Activated T-cell treated with anti-CD3 and anti-CD28 coated beads, Interleukin-2, amount 50 U/mL, for 4 hours (primary cell): ENCODE measurements around the gene SLC25A42. TPM values are rescaled to one million over a fixed set of nuclear protein-coding genes. Genes with fewer than 3 reads are reported as not detected.
"Not testable (repeated sequence)": the region's sequence is repeated elsewhere in the genome, so short reads cannot be mapped to it uniquely, and the experiment has no call there.

Experiments used
- ATAC-seq, 2 donors: fragments of 200-7000 bp; cut with Tn5 transposase; one replicate each; pipeline ENCODE4 v1.10.0; 2021
- DNase-seq: peaks from one replicate; pipeline ENCODE4 v3.0.0-alpha.2; 2020
- H3K27me3 Mint-ChIP-seq: one replicate; pipeline ENCODE4 v1.8.0; 2021; ENCODE audit warnings: low read depth, mixed read lengths
- H3K36me3 Mint-ChIP-seq: one replicate; pipeline ENCODE4 v1.8.0; 2022; ENCODE audit warnings: mixed read lengths; ENCODE audit not compliant: insufficient read depth
- H3K4me1 Mint-ChIP-seq: one replicate; pipeline ENCODE4 v1.8.0; 2021; ENCODE audit warnings: low read depth, mixed read lengths
- H3K4me3 Mint-ChIP-seq: one replicate; pipeline ENCODE4 v1.8.0; 2021; ENCODE audit warnings: mild to moderate bottlenecking, moderate library complexity, mixed read lengths
- H3K9me3 Mint-ChIP-seq: one replicate; pipeline ENCODE4 v1.8.0; 2021; ENCODE audit warnings: mixed read lengths
- total RNA-seq, 3 donors: library from RNA; stranded (reverse); gene quantifications; one replicate each; pipeline ENCODE4 v1.2.1, GENCODE V29; 2021

The SLC25A42 gene
- total RNA-seq, 3 donors from 2014 or later, result 8.9 to 11.1 (median 8.9) TPM

DNA sequence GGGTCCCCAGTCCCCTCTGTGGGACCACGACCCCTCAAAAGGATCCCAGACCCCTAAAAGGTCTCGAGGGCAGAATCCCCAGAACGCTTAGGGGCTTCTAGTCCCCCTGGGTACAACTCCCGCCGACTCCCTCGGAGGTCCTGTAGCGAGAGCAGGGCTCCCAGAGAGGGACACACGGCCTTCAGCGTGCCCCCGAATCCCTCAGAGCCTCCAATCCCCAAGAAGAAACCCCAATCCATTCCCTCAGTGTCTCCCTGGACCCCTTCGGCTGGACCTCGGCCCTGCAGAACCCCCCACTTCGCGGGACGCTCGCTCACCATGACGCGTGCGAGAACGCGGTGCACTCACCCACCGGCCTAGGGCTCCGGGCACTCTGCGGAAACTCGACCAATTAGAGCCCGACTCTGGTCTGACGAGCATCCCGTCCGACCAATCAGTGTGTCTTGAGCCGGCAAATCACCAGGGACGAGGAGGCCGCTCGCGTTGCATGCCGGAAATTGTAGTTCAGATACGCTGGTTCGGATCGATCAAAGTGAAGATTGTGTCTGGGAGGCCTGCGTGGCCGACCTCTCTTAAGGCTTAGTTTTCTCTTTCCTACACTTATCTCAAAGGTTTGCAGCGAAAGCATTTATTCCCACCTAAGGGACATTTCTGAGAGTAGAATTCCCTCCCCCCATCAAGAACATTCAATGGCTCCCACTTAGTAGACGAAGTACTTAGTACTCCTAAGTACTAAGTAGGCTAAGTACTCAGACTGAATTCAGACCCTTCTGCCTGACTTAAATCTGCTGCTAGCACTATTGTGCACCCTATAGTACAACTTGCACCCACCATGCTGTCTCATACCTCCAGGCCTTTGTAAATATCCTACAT, 74.6 kb downstream of the SLC25A42 start, which contains the start of gene TMEM161A:
Gene TMEM161A, minus strand, starts transcription at position 370 of the 873 bp plus-strand sequence. Its CDS starts 50 bp downstream, at position 320.
- Mint-ChIP-seq H3K4me3 (peak within 1 kb of the TSS; percentile 90), H3K9me3 (no peaks in the 10 kb centered on the region), H3K27me3 (no peaks in the 10 kb centered on the region), H3K4me1 (peaks cover 25% of the 10 kb centered on the region), H3K36me3 (no peaks in the 10 kb centered on the region)
- DNase-seq (peak; percentile 91), ATAC-seq (peak; percentile 100)

DNA sequence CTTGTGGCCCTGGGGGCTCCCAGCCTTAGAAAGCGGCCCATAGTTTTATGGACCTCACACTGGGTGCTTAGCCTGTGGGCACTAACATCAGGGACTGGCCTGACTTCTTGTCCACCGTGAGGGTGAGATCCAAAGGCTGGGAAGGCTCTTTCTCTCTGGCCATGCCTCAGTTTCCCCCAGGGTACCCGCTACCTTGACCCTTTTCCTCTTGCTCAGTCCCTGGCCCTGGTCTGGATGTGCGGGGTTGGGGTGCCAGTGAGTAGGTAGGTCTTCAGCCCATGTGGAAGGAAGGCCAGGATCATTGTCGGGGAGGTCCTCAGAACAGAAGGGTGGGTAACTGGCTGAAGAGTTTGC, 76.1 kb downstream of the SLC25A42 start:
- H3K9me3 Mint-ChIP-seq, result no peaks in the 10 kb centered on the region
- no peaks in the 10 kb centered on the region for H3K27me3 Mint-ChIP-seq
- no peaks in the 10 kb centered on the region for H3K36me3 Mint-ChIP-seq
- H3K4me1 Mint-ChIP-seq, result peaks cover 23% of the 10 kb centered on the region
- no peak for ATAC-seq
- no peak overlapping the region for H3K4me3 Mint-ChIP-seq
- DNase-seq, result no peak

DNA sequence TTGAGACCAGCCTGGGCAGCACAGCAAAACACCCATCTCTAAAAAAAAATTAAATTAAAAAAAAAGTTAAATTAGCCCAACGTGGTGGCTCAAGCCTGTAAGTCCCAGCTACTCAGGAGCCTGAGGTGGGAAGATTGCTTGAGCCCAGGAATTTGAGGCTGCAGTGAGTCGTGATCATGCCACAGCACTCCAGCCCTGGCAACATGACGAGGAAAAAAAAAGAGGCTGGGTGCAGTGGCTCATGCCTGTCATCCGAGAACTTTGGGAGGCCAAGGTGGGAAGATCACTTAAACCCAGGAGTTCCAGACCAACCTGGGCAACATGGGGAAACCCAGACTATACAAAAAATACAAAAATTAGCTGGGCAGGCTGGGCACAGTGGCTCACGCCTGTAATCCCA, 76.7 kb downstream of the SLC25A42 start:
- H3K4me1 Mint-ChIP-seq, result peaks cover 23% of the 10 kb centered on the region
- no peak overlapping the region for H3K4me3 Mint-ChIP-seq
- H3K36me3 Mint-ChIP-seq, result no peaks in the 10 kb centered on the region
- no peaks in the 10 kb centered on the region for H3K9me3 Mint-ChIP-seq
- ATAC-seq (no peak), DNase-seq (no peak)
- no peaks in the 10 kb centered on the region for H3K27me3 Mint-ChIP-seq

GRCh38 chr19:19142347-19142746, 78.6 kb downstream of the SLC25A42 start:
- Mint-ChIP-seq H3K36me3 (no peaks in the 10 kb centered on the region), H3K4me1 (peaks cover 17% of the 10 kb centered on the region), H3K9me3 (no peaks in the 10 kb centered on the region), H3K4me3 (no peak overlapping the region), H3K27me3 (no peaks in the 10 kb centered on the region)
- ATAC-seq, result no peak
- no peak for DNase-seq

DNA sequence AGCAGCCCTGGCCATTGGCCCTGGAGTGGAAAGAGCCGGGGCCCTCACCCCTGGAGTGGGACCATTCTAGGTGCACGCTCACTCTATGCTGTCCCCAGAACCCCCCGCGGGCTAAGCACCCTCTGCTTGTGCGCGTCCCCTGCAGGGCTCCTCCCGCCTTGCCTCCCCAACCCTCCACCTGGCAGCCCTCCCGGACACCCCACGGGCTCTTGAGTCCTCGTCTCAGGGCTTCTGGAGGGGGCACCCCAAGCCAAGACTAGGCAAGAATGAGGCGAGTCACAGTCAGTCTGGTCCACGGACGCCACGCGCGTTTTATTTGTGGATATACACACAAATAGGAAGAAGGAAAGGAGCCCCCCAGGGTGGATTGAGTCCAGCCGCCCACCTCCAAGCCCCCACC, 81.5 kb downstream of the SLC25A42 start:
- Mint-ChIP-seq H3K4me1 (no peaks in the 10 kb centered on the region), H3K9me3 (no peaks in the 10 kb centered on the region), H3K27me3 (no peaks in the 10 kb centered on the region), H3K4me3 (no peak overlapping the region), H3K36me3 (peaks cover 6% of the 10 kb centered on the region)
- ATAC-seq (no peak), DNase-seq (no peak)

DNA sequence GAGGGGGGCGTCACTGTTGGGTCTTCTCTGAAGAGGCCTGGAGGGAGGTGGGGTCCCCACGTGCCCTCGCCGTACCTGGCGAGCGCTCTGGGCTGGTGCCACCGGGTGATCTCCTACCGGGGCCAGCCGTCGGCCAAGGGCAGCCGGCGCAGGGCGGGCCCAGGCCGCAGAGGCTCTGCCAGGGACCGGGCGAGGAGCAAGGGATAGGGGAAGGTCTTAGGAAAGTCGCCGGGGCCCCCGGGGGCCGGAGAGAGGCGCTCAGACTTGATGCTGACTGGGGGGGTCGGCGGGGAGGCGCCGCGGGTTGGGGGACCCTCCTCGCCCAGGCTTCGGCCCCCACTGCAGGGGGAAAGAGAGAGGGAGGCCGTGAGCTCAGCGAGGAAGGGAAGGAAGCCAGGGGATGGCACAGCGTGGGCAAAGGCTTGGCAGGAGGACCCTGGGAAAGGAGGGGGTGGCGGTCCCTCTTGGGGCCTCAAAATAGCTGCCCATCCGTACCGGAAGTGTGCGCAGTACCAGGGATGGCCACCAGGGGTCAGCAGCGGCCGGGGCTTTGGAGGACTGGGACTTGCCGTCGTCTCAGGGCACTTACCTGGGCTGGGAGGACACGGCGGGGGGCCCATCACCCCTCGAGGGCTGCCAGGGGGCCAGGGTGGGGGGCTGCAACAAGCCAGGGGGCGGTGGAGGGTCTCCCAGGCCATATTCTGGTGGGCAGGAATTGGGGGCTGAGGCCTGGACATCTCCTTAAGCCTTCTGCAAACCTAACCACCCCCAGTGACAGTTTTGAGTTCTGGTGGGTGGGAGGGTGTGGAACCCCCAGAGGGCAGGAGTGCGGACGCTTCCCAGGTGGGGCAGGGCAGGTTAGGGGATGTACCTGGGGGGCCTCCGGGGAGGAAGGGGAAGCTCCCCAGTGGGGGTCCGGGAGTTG, 82.2 kb downstream of the SLC25A42 start:
- H3K36me3 Mint-ChIP-seq, result peaks cover 6% of the 10 kb centered on the region
- DNase-seq (peak; percentile 86), ATAC-seq (peak; percentile 86)
- H3K4me1 Mint-ChIP-seq, result no peaks in the 10 kb centered on the region
- H3K9me3 Mint-ChIP-seq, result no peaks in the 10 kb centered on the region
- no peak overlapping the region for H3K4me3 Mint-ChIP-seq
- no peaks in the 10 kb centered on the region for H3K27me3 Mint-ChIP-seq

- Mint-ChIP-seq H3K4me3 (no peak overlapping the region), H3K4me1 (no peaks in the 10 kb centered on the region), H3K36me3 (peaks cover 6% of the 10 kb centered on the region), H3K27me3 (no peaks in the 10 kb centered on the region), H3K9me3 (no peaks in the 10 kb centered on the region)
- no peak for DNase-seq
- no peak for ATAC-seq
These were observed 83.1 kb downstream of the SLC25A42 start for GRCh38 chr19:19146865-19147264.

GRCh38 chr19:19147344-19147743, 83.5 kb downstream of the SLC25A42 start:
- ATAC-seq, result no peak
- no peaks in the 10 kb centered on the region for H3K27me3 Mint-ChIP-seq

GRCh38 chr19:19148504-19148903, 84.7 kb downstream of the SLC25A42 start:
- DNase-seq, H3K27me3 Mint-ChIP-seq, H3K36me3 Mint-ChIP-seq, H3K4me1 Mint-ChIP-seq, ATAC-seq, H3K9me3 Mint-ChIP-seq, H3K4me3 Mint-ChIP-seq: not testable (repeated sequence)

More at GRCh38 chr19:19147344-19147743, 83.5 kb downstream of the SLC25A42 start:
- H3K4me3 Mint-ChIP-seq, result no peak overlapping the region
- H3K36me3 Mint-ChIP-seq, result peaks cover 6% of the 10 kb centered on the region
- no peak for DNase-seq
- H3K9me3 Mint-ChIP-seq, result no peaks in the 10 kb centered on the region
- no peaks in the 10 kb centered on the region for H3K4me1 Mint-ChIP-seq

- no peak overlapping the region for H3K4me3 Mint-ChIP-seq
- H3K36me3 Mint-ChIP-seq, result peaks cover 6% of the 10 kb centered on the region
- no peaks in the 10 kb centered on the region for H3K4me1 Mint-ChIP-seq
- H3K9me3 Mint-ChIP-seq, result no peaks in the 10 kb centered on the region
- DNase-seq (no peak), ATAC-seq (no peak)
- no peaks in the 10 kb centered on the region for H3K27me3 Mint-ChIP-seq
These were observed 85.6 kb downstream of the SLC25A42 start for GRCh38 chr19:19149435-19149834.

- Mint-ChIP-seq H3K27me3 (no peaks in the 10 kb centered on the region), H3K4me1 (no peaks in the 10 kb centered on the region), H3K36me3 (peaks cover 12% of the 10 kb centered on the region), H3K9me3 (no peaks in the 10 kb centered on the region), H3K4me3 (no peak overlapping the region)
- no peak for ATAC-seq
- no peak for DNase-seq
These were observed 87.6 kb downstream of the SLC25A42 start for GRCh38 chr19:19151418-19151817.

DNA sequence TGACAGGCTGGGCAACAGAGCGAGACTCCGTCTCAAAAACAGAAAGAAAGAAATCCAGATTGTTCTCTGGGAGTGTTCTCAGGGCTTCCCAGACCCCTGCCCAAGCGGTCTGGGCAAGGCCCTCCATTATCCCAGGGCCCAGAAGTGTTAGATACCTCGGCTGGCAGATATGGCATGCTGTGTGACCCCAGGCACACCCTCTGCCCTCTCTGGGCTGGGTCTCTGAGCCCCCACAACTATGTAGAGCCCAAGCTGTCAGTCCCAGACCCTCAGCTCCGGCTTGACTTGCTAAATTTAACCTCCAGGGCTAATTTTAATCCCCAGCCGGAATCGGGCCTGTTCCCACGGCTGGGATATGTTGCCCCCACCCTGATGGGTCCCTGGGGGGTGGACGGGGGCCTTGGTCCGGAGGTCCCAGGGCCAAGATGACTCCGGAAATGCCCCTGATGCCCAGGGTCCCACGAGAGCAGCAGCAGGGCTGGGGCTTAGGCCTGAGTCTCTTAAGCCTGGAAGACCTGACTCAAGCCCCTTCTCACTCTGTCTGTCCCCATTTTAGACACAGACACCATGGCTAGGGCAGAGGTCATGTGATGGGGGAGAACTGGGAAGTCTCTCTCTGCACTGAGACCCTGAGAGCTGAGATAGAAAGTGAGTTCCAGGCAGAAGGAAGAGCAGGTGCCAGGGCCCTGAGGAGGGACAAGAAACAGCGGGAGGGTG, 89.0 kb downstream of the SLC25A42 start:
- Mint-ChIP-seq H3K27me3 (no peaks in the 10 kb centered on the region), H3K4me1 (no peaks in the 10 kb centered on the region), H3K4me3 (no peak overlapping the region), H3K9me3 (no peaks in the 10 kb centered on the region), H3K36me3 (peaks cover 17% of the 10 kb centered on the region)
- ATAC-seq (no peak), DNase-seq (no peak)

DNA sequence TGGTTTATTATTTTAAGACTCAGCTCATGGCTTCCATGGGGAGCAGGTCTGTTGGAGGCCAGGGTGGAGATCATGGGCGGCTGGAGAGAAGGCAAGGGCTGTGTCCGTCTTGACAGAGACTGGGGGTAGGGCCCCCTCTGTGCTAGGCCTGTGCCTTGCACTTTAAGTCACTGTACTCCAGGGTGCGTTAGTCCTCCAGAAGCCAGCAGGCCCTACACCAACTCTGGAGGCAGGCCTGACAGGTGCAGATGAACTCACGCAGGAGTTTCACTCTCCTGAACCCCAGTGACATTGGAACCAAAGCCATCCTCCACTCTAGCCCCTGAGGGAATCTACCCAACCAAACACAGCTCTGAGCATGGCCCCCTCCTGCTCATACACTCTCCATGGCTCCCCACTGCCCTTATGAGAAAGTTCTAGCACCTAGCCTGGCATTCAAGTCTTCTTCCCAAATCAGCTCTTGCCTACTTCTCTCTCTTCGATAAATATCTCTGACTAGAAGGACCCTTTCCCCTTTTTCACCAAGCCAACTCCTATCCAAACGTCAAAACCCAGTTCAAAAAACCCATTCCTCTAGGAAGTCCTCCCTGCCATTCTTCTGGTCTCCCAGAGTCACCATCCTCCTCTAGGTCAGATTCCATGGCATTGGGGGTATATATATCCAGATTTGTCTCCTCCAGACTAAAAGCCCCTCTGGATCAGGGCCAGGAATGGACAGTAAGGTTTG, 91.1 kb downstream of the SLC25A42 start:
- Mint-ChIP-seq H3K27me3 (no peaks in the 10 kb centered on the region), H3K4me1 (no peaks in the 10 kb centered on the region), H3K4me3 (no peak overlapping the region), H3K9me3 (no peaks in the 10 kb centered on the region), H3K36me3 (peaks cover 11% of the 10 kb centered on the region)
- DNase-seq (no peak), ATAC-seq (no peak)
